ENCODE results near the gene NFATC3.

NFATC3 gene

DNA sequence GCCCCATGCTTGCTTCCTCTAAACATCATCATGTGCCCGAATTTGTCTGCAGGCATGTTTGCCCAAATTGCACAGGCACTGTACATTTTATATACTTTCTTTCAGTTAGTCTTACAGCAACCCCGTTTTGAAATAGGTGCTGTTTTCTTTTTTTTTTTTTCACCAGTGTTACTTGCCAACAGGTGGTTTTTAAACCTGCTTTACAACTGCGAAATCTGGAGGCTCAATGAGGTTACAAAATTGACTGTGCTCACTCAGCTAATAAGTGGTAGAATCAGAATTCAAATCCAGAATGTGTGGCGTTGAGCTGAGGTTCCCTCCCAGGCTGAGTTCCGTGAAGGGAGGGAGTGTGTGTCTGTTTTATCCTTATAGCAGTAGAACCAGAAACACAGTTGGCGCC is 165.8 kb downstream of the NFATC3 start:
- Histone ChIP-seq H3K9ac (ENCODE audit: low read length in 2 of 2) (no peak overlapping the region), H3K27ac (ENCODE audit: low read length) (no peak overlapping the region), H3K36me3 (ENCODE audit: control insufficient read depth in 2 of 2, insufficient read depth in 2 of 2, low read length in 2 of 2) (peaks cover 10 to 27% of the 10 kb centered on the region in 2 donors), H3K4me1 (ENCODE audit: control insufficient read depth, insufficient read depth, low read length) (peaks cover 18% of the 10 kb centered on the region), H3K27me3 (ENCODE audit: control insufficient read depth in 1 of 2, insufficient read depth in 2 of 2, low read length in 2 of 2) (no peaks in the 10 kb centered on the region), H3K9me3 (ENCODE audit: control insufficient read depth in 2 of 2, low read length in 2 of 2) (no peaks in the 10 kb centered on the region), H3K4me3 (ENCODE audit: low read length in 2 of 2) (no peak overlapping the region)

- Histone ChIP-seq H3K36me3 (ENCODE audit: control insufficient read depth in 2 of 2, insufficient read depth in 2 of 2, low read length in 2 of 2) (peaks cover 10 to 27% of the 10 kb centered on the region in 2 donors), H3K9me3 (ENCODE audit: control insufficient read depth in 2 of 2, low read length in 2 of 2) (no peaks in the 10 kb centered on the region), H3K27ac (ENCODE audit: low read length) (peak overlapping the region; percentile 18), H3K9ac (ENCODE audit: low read length in 2 of 2) (no peak overlapping the region), H3K4me3 (ENCODE audit: low read length in 2 of 2) (no peak overlapping the region), H3K27me3 (ENCODE audit: control insufficient read depth in 1 of 2, insufficient read depth in 2 of 2, low read length in 2 of 2) (no peaks in the 10 kb centered on the region), H3K4me1 (ENCODE audit: control insufficient read depth, insufficient read depth, low read length) (peaks cover 9% of the 10 kb centered on the region)
Measured at GRCh38 chr16:68251832-68252231, 166.7 kb downstream of the NFATC3 start.

DNA sequence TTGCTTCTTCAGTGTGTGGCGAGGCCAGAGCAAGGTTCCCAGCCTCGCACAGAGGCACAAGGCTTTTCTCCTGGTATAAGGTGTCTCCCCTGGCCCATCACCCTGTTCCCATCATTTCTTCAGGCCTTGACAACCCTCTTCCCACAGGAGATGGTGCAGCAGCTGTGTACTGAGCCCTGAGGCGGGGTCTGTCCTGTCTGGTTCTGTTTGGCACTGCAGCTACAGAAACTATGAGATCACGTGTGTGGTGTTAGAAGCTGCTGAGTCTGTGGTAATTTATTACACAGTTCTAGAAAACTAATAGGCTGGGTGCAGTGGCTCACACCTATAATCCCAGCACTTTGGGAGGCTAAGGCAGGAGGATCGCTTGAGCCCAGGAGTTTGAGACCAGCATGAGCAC is 167.2 kb downstream of the NFATC3 start:
- Histone ChIP-seq H3K9ac (ENCODE audit: low read length in 2 of 2) (no peak overlapping the region), H3K36me3 (ENCODE audit: control insufficient read depth in 2 of 2, insufficient read depth in 2 of 2, low read length in 2 of 2) (peaks cover 10 to 27% of the 10 kb centered on the region in 2 donors), H3K4me1 (ENCODE audit: control insufficient read depth, insufficient read depth, low read length) (peaks cover 8% of the 10 kb centered on the region), H3K4me3 (ENCODE audit: low read length in 2 of 2) (no peak overlapping the region), H3K27me3 (ENCODE audit: control insufficient read depth in 1 of 2, insufficient read depth in 2 of 2, low read length in 2 of 2) (no peaks in the 10 kb centered on the region), H3K9me3 (ENCODE audit: control insufficient read depth in 2 of 2, low read length in 2 of 2) (no peaks in the 10 kb centered on the region), H3K27ac (ENCODE audit: low read length) (peak overlapping the region; percentile 18)

DNA sequence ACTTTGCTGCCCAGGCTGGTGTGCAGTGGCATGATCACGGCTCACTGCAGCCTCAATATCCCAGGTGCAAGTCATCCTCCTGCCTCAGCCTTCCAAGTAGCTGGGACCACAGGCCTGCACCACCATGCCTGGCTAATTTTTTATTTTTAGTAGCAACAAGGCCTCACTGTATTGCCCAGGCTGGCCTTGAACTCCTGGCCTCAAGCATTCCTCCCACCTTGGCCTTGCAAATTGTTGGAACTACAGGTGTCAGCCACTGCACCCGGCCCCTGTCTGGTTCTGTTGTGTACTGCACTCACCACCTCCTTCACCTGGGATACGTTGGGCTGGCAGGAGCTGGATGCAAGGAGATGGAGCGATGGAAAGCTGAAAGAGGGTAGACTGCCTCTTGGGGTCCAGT is 168.6 kb downstream of the NFATC3 start:
- peaks cover 10 to 29% of the 10 kb centered on the region in 2 donors for H3K36me3 ChIP-seq (ENCODE audit: control insufficient read depth in 2 of 2, insufficient read depth in 2 of 2, low read length in 2 of 2)

GRCh38 chr16:68255712-68256111 is 170.5 kb downstream of the NFATC3 start:
- Histone ChIP-seq H3K9ac (ENCODE audit: low read length in 2 of 2) (no peak overlapping the region), H3K36me3 (ENCODE audit: control insufficient read depth in 2 of 2, insufficient read depth in 2 of 2, low read length in 2 of 2) (peaks cover 23 to 35% of the 10 kb centered on the region in 2 donors), H3K4me3 (ENCODE audit: low read length in 2 of 2) (no peak overlapping the region), H3K27ac (ENCODE audit: low read length) (no peak overlapping the region), H3K27me3 (ENCODE audit: control insufficient read depth in 1 of 2, insufficient read depth in 2 of 2, low read length in 2 of 2) (no peaks in the 10 kb centered on the region), H3K9me3 (ENCODE audit: control insufficient read depth in 2 of 2, low read length in 2 of 2) (no peaks in the 10 kb centered on the region), H3K4me1 (ENCODE audit: control insufficient read depth, insufficient read depth, low read length) (peaks cover 20% of the 10 kb centered on the region)

More for the DNA sequence above, 168.6 kb downstream of the NFATC3 start:
- no peak overlapping the region for H3K4me3 ChIP-seq (ENCODE audit: low read length in 2 of 2)
- H3K9me3 ChIP-seq (ENCODE audit: control insufficient read depth in 2 of 2, low read length in 2 of 2), result no peaks in the 10 kb centered on the region
- no peak overlapping the region for H3K9ac ChIP-seq (ENCODE audit: low read length in 2 of 2)
- no peak overlapping the region for H3K27ac ChIP-seq (ENCODE audit: low read length)
- H3K27me3 ChIP-seq (ENCODE audit: control insufficient read depth in 1 of 2, insufficient read depth in 2 of 2, low read length in 2 of 2), result no peaks in the 10 kb centered on the region
- peaks cover 17% of the 10 kb centered on the region for H3K4me1 ChIP-seq (ENCODE audit: control insufficient read depth, insufficient read depth, low read length)

GRCh38 chr16:68257251-68257905 is 172.2 kb downstream of the NFATC3 start:
- Histone ChIP-seq H3K36me3 (ENCODE audit: control insufficient read depth in 2 of 2, insufficient read depth in 2 of 2, low read length in 2 of 2) (peaks cover 23 to 30% of the 10 kb centered on the region in 2 donors), H3K27me3 (ENCODE audit: control insufficient read depth in 1 of 2, insufficient read depth in 2 of 2, low read length in 2 of 2) (no peaks in the 10 kb centered on the region), H3K4me1 (ENCODE audit: control insufficient read depth, insufficient read depth, low read length) (peaks cover 18% of the 10 kb centered on the region), H3K27ac (ENCODE audit: low read length) (peak overlapping the region; percentile 66), H3K9me3 (ENCODE audit: control insufficient read depth in 2 of 2, low read length in 2 of 2) (no peaks in the 10 kb centered on the region), H3K4me3 (ENCODE audit: low read length in 2 of 2) (no peak overlapping the region), H3K9ac (ENCODE audit: low read length in 2 of 2) (no peak overlapping the region)

DNA sequence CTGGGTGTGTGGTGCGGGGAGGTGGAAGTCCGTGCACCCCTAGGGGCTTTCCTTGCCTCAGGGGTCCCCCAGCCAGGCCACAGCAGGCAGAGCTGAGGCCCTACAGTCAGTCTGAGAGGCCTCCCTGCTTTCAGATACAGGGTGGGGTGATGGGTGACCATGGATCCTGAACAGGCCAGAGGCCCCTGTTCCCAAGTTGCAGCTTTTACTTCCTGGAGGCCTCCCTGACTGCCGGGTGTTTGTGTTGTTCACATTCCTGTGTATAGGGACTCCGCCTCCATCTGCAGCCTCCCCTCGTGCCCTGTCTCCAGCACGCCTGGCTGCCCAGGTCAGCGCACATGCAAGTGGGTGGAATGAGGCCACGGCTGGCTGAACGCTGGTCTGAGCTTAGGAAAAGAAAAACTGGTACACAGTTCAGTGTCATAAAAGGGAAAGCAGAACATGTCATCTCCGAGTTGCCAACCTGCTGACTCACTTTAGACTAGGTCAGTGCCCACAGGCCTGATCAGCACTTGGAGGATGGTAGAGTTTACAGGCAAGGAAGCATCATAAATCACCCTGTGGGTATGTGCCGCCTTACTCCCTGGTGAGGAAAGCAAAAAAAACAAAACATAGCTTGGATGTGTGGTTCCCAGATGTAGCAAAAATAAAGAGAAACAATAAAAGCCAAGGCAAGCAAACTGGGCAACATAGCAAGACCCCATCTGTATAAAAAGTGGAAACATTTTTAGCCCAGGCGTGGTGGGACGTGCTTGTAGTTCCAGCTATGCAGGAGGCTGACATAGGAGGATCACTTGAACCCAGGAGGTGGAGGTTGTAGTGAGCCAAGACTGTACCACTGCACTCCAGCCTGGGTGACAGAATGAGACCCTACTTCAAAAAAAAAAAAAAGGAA is 173.0 kb downstream of the NFATC3 start:
- peak overlapping the region in 1 of 2 donors; percentile 42 for H3K9ac ChIP-seq (ENCODE audit: low read length in 2 of 2)
- no peaks in the 10 kb centered on the region for H3K27me3 ChIP-seq (ENCODE audit: control insufficient read depth in 1 of 2, insufficient read depth in 2 of 2, low read length in 2 of 2)
- peaks cover 23 to 26% of the 10 kb centered on the region in 2 donors for H3K36me3 ChIP-seq (ENCODE audit: control insufficient read depth in 2 of 2, insufficient read depth in 2 of 2, low read length in 2 of 2)
- H3K27ac ChIP-seq (ENCODE audit: low read length), result peak overlapping the region; percentile 66
- H3K9me3 ChIP-seq (ENCODE audit: control insufficient read depth in 2 of 2, low read length in 2 of 2), result no peaks in the 10 kb centered on the region
- no peak overlapping the region for H3K4me3 ChIP-seq (ENCODE audit: low read length in 2 of 2)
- H3K4me1 ChIP-seq (ENCODE audit: control insufficient read depth, insufficient read depth, low read length), result peaks cover 18% of the 10 kb centered on the region

- H3K27me3 ChIP-seq (ENCODE audit: control insufficient read depth in 1 of 2, insufficient read depth in 2 of 2, low read length in 2 of 2), result no peaks in the 10 kb centered on the region
- no peak overlapping the region for H3K4me3 ChIP-seq (ENCODE audit: low read length in 2 of 2)
- H3K4me1 ChIP-seq (ENCODE audit: control insufficient read depth, insufficient read depth, low read length), result peaks cover 26% of the 10 kb centered on the region
- peaks cover 23 to 26% of the 10 kb centered on the region in 2 donors for H3K36me3 ChIP-seq (ENCODE audit: control insufficient read depth in 2 of 2, insufficient read depth in 2 of 2, low read length in 2 of 2)
- no peaks in the 10 kb centered on the region for H3K9me3 ChIP-seq (ENCODE audit: control insufficient read depth in 2 of 2, low read length in 2 of 2)
- H3K9ac ChIP-seq (ENCODE audit: low read length in 2 of 2), result no peak overlapping the region
- no peak overlapping the region for H3K27ac ChIP-seq (ENCODE audit: low read length)
Measured at GRCh38 chr16:68259007-68259825, 174.0 kb downstream of the NFATC3 start.

- Histone ChIP-seq H3K36me3 (ENCODE audit: control insufficient read depth in 2 of 2, insufficient read depth in 2 of 2, low read length in 2 of 2) (peaks cover 13 to 15% of the 10 kb centered on the region in 2 donors), H3K9me3 (ENCODE audit: control insufficient read depth in 2 of 2, low read length in 2 of 2) (no peaks in the 10 kb centered on the region), H3K4me3 (ENCODE audit: low read length in 2 of 2) (peak overlapping the region; percentile 62 to 88), H3K4me1 (ENCODE audit: control insufficient read depth, insufficient read depth, low read length) (peaks cover 29% of the 10 kb centered on the region), H3K27ac (ENCODE audit: low read length) (peak overlapping the region; percentile 80), H3K9ac (ENCODE audit: low read length in 2 of 2) (peak overlapping the region; percentile 75 to 84), H3K27me3 (ENCODE audit: control insufficient read depth in 1 of 2, insufficient read depth in 2 of 2, low read length in 2 of 2) (no peaks in the 10 kb centered on the region)
Measured at GRCh38 chr16:68263559-68264127, 178.5 kb downstream of the NFATC3 start.

All from stomach smooth muscle (tissue), 2 donors.